Left forelimb (tissue), 1 donor: ENCODE results near the gene CFAP119.

ENCODE experiments used
- DNase-seq: peaks from one replicate; pipeline ENCODE4 v3.0.0-alpha.2; 2018; ENCODE audit warnings: low spot score

Gene CFAP119

DNA sequence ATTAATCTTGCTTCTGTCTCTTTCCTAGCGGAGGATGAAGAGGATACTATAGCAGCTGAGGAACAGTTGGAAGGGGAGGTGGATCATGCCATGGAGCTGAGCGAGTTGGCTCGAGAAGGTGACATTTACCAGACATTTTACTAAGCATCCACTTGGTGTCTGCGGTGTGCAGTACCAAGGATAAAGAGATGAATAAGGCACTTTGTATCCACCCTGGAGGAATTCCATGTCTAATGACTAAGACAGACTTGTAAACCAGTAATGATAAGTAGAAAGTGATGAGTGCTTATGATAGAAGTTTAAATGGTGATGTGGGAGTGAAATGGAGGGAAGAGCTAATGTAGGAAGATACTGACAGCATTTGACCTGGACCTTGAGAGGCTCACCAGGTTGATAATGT, 50.9 kb downstream of the CFAP119 start:
- DNase-seq = no peak
